Astrocyte of the cerebellum (primary cell): ENCODE results near the gene DDX17.

Experiments
- DNase-seq: peaks from one replicate; pipeline ENCODE4 v3.0.0-alpha.2; 2011; ENCODE audit warnings: low read depth
- H3K4me3 ChIP-seq: 2 replicates; pipeline ENCODE4 v1.5.1; 2011; ENCODE audit warnings: mild to moderate bottlenecking, low read depth, low read length, moderate library complexity
- in situ Hi-C: cut with HindIII; loops from 2 replicates; pipeline ENCODE4 v1.10.0; 2017; ENCODE audit warnings: low sequenced_read_pairs
- TF ChIP-seq, protein P1 (sequence below): IDR thresholded peaks from 2 replicates; pipeline ENCODE4 v1.5.1; 2012; ENCODE audit warnings: low read length, low read depth, moderate library complexity, mild to moderate bottlenecking; ENCODE audit errors: missing control alignments

Gene DDX17

DNA sequence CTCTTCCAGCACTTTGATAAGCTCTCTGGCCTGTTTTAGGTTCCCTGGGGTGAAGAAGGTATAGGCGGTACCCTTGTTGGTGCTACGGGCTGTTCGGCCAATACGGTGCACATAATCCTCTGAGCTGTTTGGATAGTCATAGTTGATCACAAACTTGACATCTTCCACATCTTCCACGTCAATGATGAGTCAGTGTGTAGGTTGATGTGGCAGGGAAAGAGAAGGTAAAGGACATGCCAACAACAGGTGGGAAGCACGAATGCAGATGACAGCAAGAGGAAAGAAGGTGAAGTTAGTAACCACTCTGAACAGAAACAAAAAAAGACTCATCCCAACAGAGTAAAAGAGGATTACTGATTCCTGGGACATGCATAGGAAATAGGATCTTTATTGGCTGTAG is 18.2 kb downstream of the DDX17 start:
- TF ChIP-seq, protein P1, sequence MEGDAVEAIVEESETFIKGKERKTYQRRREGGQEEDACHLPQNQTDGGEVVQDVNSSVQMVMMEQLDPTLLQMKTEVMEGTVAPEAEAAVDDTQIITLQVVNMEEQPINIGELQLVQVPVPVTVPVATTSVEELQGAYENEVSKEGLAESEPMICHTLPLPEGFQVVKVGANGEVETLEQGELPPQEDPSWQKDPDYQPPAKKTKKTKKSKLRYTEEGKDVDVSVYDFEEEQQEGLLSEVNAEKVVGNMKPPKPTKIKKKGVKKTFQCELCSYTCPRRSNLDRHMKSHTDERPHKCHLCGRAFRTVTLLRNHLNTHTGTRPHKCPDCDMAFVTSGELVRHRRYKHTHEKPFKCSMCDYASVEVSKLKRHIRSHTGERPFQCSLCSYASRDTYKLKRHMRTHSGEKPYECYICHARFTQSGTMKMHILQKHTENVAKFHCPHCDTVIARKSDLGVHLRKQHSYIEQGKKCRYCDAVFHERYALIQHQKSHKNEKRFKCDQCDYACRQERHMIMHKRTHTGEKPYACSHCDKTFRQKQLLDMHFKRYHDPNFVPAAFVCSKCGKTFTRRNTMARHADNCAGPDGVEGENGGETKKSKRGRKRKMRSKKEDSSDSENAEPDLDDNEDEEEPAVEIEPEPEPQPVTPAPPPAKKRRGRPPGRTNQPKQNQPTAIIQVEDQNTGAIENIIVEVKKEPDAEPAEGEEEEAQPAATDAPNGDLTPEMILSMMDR = no peak
- in situ Hi-C loops = no loop called here
- no peak overlapping the region for H3K4me3 ChIP-seq
- DNase-seq = no peak

DNA sequence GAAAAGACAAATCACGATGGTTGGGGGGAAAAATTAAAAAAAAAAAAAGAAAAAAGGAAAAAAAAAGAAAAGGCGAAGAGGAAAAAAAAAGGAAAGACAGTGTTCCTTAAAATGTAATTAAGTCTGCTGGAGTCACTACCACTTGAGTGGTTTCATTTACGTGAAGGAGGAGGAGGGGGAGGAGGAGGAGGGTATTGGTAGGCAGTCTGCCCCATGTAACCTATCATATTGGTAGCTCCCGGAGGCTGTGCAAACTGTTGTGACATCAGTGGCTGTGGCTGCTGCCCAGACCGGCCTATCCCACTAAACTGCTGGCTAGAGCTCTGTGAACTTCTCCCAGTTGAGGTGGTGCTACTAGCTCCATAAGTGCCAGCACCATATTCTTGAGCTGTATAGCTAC is 20.3 kb downstream of the DDX17 start:
- no peak for DNase-seq
- no peak overlapping the region for H3K4me3 ChIP-seq
- in situ Hi-C loops = no loop called here
- TF ChIP-seq, protein P1 = no peak

- in situ Hi-C loops = no loop called here
- no peak overlapping the region for H3K4me3 ChIP-seq
- DNase-seq = no peak
- TF ChIP-seq, protein P1 = no peak
These were observed 21.9 kb downstream of the DDX17 start for GRCh38 chr22:38484244-38484643.

GRCh38 chr22:38482662-38483308 is 23.3 kb downstream of the DDX17 start:
- in situ Hi-C loops = no loop called here
- H3K4me3 ChIP-seq = no peak overlapping the region
- DNase-seq = no peak
- TF ChIP-seq, protein P1 = no peak

- no peak overlapping the region for H3K4me3 ChIP-seq
- in situ Hi-C loops = no loop called here
- DNase-seq = no peak
- TF ChIP-seq, protein P1 = no peak
These were observed 24.2 kb downstream of the DDX17 start for GRCh38 chr22:38481871-38482332.

DNA sequence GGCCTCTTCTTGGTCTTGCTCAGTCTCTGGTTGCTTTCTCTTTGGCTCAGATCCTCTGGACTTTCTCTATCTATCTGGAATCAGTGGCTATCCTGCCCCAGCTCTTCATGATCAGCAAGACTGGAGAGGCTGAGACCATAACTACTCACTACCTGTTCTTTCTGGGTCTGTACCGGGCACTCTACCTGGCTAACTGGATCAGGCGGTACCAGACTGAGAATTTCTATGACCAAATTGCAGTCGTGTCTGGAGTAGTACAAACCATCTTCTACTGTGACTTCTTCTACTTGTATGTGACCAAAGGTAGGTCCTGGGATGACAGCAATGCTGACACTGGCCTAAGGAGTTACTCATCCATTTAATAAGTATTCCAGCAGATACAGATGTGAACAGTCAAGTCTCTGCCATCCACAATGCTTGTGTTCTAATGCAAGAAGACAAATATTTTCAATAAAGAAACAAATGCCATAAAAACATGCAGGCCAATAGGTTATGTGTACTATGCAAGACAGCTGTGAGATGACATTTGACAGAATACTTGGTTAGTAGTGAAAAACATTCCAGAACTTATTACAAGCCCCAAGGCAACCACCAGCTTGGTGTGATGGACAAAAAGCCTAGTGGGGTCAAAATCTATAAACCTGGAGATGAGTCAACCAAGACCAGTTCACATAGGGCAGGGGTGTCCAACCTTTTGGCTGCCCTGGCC is 24.8 kb downstream of the DDX17 start:
- H3K4me3 ChIP-seq = no peak overlapping the region
- no peak for DNase-seq
- TF ChIP-seq, protein P1 = no peak
- in situ Hi-C loops = no loop called here
